Hippocampal formation (tissue), 2 donors: ENCODE measurements around the gene DOCK4.

ENCODE experiments used
- DNase-seq, 2 donors: peaks; one replicate each; lab custom pipeline; 2025; lab: John Stamatoyannopoulos, UW

DOCK4 gene

GRCh38 chr7:111894518-111894917 lies 311.7 kb downstream of the DOCK4 start:
- DNase-seq: no peak

DNA sequence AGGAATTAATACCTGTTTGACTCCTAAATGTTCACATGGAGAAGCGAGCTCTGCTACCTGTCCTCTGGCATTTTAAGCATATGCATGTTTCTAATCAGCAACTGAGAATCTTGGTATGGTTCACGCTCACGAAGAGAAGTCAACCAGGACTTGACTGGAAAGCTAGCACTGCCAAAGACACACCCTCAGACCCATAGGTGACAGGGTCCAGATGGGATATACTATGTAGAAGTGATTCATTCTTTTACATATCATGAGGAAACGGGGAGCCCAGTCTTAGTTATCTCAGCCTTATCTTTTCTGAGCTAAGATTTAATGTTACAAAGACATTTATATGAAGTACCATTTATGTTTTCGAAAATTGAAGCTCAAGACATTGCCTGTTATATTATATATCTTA lies 313.0 kb downstream of the DOCK4 start:
- no peak for DNase-seq

- no peak for DNase-seq
Measured at GRCh38 chr7:111892588-111892987, 313.6 kb downstream of the DOCK4 start.

- no peak for DNase-seq
Measured at GRCh38 chr7:111887734-111888133, 318.5 kb downstream of the DOCK4 start.

DNA sequence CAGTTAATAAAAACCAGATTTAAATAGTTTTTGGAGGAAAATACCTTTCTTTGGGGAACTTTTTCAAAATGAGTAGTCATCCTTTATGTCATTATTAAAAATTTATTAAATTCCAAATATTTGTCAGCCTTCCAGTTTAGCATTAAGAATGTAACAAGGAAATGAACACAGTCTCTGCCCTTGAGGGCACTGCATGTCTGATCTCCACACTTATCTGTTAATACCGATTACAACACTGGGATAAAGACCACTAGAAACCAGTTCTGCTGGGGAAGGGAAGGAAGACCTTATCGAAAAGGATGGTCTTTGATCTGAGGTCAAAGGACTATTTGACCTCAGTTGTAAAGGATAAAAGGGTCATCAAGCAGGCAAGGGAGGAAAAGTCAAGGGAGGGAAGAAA lies 320.0 kb downstream of the DOCK4 start:
- no peak for DNase-seq

DNA sequence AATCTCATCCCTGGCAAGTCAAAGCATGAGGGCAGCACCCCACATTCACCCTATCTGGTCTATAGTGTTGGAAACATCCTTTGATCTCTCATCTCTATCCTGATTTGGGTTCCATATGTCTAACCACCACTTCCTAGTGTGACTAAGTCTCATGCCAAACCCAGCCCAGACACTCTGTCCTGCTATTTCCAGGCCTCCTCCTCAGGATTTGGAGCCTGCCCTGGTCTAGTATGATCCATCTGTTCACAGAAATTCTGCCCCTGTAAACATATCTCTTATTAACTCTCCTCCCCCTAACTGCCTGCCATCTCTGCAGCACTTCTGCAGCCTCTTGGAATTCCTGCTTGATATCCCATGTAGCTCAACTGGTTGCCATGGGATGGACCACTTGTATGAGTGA lies 323.0 kb downstream of the DOCK4 start:
- DNase-seq: no peak

DNA sequence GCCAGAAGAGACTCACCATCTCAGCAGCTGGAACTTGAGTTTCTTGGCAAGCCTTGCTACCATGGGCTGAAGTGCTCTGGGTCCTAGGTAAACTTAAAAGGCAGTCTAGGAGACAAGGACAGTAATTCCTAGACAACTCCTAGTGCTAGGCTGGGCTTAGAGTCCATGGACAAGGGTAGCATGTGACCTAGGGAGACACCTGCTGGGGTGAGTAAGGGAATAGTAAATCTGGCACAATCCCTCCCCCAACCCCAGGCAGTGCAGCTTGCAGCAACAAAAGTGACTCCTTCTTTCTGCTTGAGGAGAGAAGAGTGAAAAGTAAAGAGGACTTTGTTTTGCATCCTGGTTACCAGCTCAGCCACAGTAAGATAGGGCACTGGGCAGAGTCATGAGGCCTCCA lies 327.4 kb downstream of the DOCK4 start:
- DNase-seq: no peak

DNA sequence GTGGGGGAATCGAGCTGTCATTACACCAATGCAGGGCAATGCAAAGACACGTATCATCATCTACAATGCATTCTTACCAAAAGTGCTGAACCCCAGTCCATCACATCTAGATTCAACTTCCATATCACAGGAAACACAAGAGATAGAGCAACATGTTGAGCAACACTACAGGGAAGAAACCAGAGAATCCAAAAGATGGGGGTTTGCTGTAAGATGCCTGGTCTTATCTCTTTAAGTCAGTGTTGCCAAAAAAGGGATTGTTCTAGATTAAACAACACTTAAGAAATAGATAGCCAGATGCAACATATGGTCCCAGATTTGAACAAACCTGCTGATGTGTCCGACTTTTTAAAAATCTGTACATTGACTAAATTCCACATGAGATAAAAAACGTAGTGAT lies 328.3 kb downstream of the DOCK4 start:
- DNase-seq: no peak

DNA sequence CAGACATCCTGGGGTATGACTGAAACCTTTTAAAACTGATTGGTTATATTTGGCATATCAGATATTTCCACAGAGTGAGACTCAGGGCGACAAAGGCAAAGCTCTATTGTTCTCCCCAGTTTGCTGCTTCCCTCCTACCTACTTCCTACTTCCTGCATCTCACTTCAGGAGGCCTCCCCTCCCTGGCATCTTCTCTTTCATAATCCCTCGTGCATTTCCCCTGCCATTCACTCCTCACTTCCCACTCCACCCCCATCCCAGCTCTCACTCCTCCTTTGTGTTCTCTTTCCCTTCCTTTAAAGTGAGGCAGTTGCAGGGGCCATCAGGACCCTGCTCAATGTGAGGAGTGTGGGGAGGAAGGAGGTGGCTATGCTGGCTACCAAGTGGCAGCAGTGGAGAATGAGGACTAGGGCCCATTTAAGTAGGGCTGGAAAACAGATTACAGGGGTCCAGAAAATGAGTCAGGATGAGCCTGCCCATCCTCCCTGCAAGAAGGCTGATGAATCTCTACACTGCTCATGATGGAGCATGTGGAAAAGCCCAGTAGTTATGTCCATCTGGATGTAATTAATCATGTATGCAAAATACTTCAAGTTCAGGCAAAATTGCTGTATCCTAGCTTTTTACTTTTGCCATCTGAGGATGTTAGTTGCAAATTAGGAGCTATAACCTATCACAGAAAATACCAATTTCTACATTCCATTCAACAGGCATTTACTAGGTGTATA lies 332.1 kb downstream of the DOCK4 start:
- no peak for DNase-seq

DNA sequence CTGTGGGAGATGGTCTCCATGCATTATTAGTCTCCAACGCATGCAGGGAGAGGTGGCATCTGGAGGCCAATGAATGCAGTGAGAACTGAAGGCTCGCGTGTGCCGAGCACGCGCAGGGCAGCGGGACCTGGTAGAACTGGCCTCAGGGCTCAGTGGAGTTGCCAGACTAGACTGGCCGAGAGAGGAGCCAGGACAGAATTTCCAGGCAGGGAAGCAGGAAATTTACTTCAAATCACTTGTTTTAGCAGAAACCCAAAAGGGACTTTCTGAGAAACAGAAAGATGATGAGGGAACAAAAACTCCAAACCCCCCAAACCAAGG lies 332.9 kb downstream of the DOCK4 start:
- DNase-seq: no peak

DNA sequence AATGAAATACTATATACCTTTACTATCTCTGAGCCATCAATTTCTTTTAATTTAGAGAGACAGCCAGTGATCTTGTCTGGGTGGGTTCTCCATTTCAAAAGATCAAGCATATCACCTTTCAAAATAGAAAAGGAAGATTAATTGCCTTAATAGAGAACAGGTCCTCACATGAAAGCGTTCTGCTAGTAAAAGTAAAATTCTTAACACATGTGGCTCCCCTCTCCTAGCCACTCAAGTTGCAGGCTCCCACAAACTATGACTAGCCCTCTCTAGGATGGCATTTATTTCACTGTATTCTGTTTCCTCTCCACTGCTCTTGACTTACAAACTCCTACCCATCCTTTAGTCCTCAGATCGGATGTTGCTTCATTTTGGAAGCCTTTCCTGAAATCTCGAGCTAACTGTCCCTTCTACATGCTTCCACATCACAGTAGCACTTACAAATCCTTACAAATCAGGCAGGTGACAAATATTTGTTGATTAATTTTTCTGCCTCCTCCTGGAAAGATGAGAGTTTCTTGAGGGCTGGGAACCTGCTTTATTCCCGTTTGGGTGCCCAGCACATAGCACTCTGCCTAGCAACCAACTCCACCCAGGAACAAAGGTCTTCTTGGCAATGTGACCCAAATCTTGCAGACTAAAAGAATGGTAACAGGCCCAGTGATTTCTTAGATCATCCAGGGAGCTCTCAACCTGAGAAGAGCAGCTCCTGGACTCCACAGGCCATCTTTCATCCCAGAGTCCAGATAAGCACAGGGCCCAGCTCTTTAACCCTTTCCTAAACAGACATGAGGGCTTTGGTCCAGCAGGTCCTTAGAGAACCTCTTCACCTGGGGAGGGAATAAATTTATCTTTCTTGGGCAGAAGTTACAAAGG lies 333.5 kb downstream of the DOCK4 start:
- DNase-seq: no peak

- no peak for DNase-seq
Measured at GRCh38 chr7:111871283-111871682, 334.9 kb downstream of the DOCK4 start.

- no peak for DNase-seq
Measured at GRCh38 chr7:111869280-111869679, 336.9 kb downstream of the DOCK4 start.

- DNase-seq: no peak
Measured at GRCh38 chr7:111867348-111867931, 338.8 kb downstream of the DOCK4 start.

- no peak for DNase-seq
Measured at GRCh38 chr7:111866787-111867186, 339.4 kb downstream of the DOCK4 start.

- DNase-seq: no peak
Measured at GRCh38 chr7:111865430-111865829, 340.8 kb downstream of the DOCK4 start.

DNA sequence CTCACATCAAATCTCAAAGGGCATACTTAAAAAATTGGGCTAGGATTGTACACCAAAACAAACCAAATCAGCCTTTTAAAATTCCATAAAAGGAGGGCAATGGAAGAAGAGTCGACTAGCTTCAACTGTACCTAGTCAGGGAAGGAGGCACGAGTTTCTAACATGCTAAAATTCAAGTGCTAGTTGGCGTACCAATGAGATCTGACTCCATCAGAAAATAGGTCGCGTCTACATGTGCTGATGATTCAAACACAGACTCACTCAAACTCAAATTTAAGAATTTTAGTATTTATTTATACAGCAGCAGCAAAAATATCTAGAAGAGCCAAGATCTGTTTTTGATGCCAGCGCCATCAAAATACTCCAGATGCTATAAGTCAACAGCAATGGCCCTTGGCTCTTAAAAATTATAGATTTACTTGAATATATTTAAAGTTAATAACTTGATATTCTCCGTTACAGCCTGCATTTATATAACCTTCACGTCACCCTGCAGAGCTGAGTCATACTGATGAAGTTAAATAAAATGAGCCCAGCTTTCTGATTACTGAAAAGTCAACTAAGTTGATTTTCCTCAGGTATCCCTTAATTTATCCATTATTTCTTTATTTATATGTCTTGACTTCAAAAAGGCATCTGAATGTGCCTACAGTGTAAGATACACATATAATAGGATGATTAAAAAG lies 341.8 kb downstream of the DOCK4 start:
- DNase-seq: no peak

DNA sequence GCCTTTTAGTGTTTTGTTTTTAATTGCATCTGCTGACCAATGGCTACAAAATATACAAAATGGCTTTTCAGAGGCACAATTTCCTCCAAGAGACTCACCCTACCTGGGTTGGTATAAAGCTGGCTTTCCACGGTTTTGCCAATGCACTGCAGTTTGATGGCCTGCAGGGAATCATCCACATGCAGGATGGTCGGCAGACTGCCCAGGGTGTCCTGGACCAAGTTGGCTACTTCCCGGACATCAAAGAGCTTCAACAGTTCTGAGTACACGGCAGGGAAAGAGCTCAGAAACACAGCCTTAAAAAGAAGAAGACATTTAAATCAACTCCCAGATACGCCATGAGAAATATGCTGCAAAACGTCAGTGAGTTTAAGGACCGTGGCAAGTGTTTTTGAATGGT lies 342.9 kb downstream of the DOCK4 start:
- DNase-seq: no peak

GRCh38 chr7:111860248-111860647 lies 346.0 kb downstream of the DOCK4 start:
- DNase-seq: no peak

DNA sequence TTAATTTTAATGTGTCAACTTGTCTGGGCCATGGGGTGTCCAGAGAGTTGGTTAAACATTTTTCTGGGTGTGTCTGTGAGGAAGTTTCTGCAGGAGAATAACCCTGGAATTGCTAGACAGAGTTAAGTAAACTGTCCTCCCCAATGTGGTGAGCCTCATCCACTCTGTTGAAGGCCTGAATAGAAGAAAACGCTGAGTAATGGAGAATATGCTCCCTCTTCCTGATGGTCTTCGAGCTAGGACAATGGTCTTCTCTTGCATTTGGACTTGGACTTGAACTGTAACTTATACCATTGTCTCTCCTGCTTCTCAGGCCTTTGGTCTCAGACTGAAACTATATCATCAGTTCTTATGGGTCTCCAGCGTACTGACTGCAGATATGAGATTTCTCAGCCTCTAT lies 347.9 kb downstream of the DOCK4 start:
- DNase-seq: no peak

GRCh38 chr7:111855842-111856227 lies 350.4 kb downstream of the DOCK4 start:
- peak; percentile 22 to 23 for DNase-seq

- DNase-seq: peak; percentile 28 to 78
Measured at GRCh38 chr7:111855161-111855841, 350.9 kb downstream of the DOCK4 start.
